GM12891 (cell line): ENCODE data around the gene HCST.

Experiments
- POLR2A ChIP-seq: IDR thresholded peaks from 2 replicates; pipeline ENCODE4 v1.6.1; 2011; ENCODE audit warnings: low read depth, low read length, control low read depth
- POU2F2 ChIP-seq: IDR thresholded peaks from 2 replicates; pipeline ENCODE4 v1.6.1; 2011; ENCODE audit warnings: low read depth, mild to moderate bottlenecking, control low read depth, low read length, moderate library complexity
- SPI1 ChIP-seq: IDR thresholded peaks from 2 replicates; pipeline ENCODE4 v1.6.1; 2011; ENCODE audit warnings: low read depth, low read length, control low read depth
- TAF1 ChIP-seq: IDR thresholded peaks from 2 replicates; pipeline ENCODE4 v1.6.1; 2011; ENCODE audit warnings: low read depth, low read length, control low read depth

GRCh38 chr19:35883882-35884281 is 18.4 kb upstream of the HCST start:
- no peak for TF ChIP-seq TAF1
- peak; percentile 37; the same call in 1 of the 2 replicates for TF ChIP-seq POLR2A
- TF ChIP-seq SPI1, result no peak
- no peak for TF ChIP-seq POU2F2
